WTC11 (cell line): ENCODE results near the gene BLMH. TPM values are rescaled to one million over a fixed set of nuclear protein-coding genes. Genes with fewer than 3 reads are reported as not detected.

Source experiments
- ATAC-seq: fragments of 200-7000 bp; cut with Tn5 transposase; 2 replicates; pipeline ENCODE4 v1.10.0; 2021; ENCODE audit warnings: mild to moderate bottlenecking, moderate library complexity
- CTCF ChIA-PET: fragments of 300-600 bp; sonication (Branson Sonifier 250); formaldehyde crosslinking; loops from one replicate; lab custom pipeline; 2021; ENCODE audit warnings: antibody characterized with exemption; lab: Charles Lee
- POLR2A ChIA-PET: fragments of 350-600 bp; sonication (Branson Sonifier 250); formaldehyde crosslinking; loops from one replicate; lab custom pipeline; 2021; ENCODE audit warnings: antibody characterized with exemption; lab: Charles Lee
- DNase-seq: peaks from one replicate; pipeline ENCODE4 v3.0.0; 2021; ENCODE audit warnings: low spot score
- H3K27ac Mint-ChIP-seq: 2 replicates; pipeline ENCODE4 v1.8.0; 2021; ENCODE audit warnings: mixed read lengths
- H3K27me3 Mint-ChIP-seq: 2 replicates; pipeline ENCODE4 v1.8.0; 2021; ENCODE audit warnings: low read depth, mild to moderate bottlenecking, moderate library complexity, mixed read lengths
- H3K36me3 Mint-ChIP-seq: 2 replicates; pipeline ENCODE4 v1.8.0; 2021; ENCODE audit warnings: mixed read lengths
- H3K4me1 Mint-ChIP-seq: 2 replicates; pipeline ENCODE4 v1.8.0; 2022; ENCODE audit warnings: mixed read lengths
- H3K4me3 Mint-ChIP-seq: 2 replicates; pipeline ENCODE4 v1.8.0; 2021; ENCODE audit warnings: mild to moderate bottlenecking, moderate library complexity, mixed read lengths
- H3K9me3 Mint-ChIP-seq: 2 replicates; pipeline ENCODE4 v1.8.0; 2021; ENCODE audit warnings: mixed read lengths
- CREM ChIP-seq: sonication (generic); formaldehyde crosslinking; IDR thresholded peaks from 2 replicates; pipeline ENCODE4 v1.8.1; 2022; ENCODE audit warnings: mild to moderate bottlenecking, missing genetic modification reagents, moderate library complexity
- CTCF ChIP-seq: fragments of 200-600 bp; IDR thresholded peaks from 2 replicates; pipeline ENCODE4 v1.8.0; 2022; ENCODE audit warnings: antibody characterized with exemption
- E2F4 ChIP-seq: sonication (generic); formaldehyde crosslinking; IDR thresholded peaks from 2 replicates; pipeline ENCODE4 v1.8.1; 2022; ENCODE audit warnings: low read depth, mild to moderate bottlenecking, moderate library complexity, missing genetic modification reagents, borderline replicate concordance
- E2F5 ChIP-seq: sonication (generic); formaldehyde crosslinking; IDR thresholded peaks from 2 replicates; pipeline ENCODE4 v1.8.1; 2022; ENCODE audit warnings: mild to moderate bottlenecking, moderate library complexity, missing genetic modification reagents
- FOXP1 ChIP-seq: sonication (generic); formaldehyde crosslinking; IDR thresholded peaks from 2 replicates; pipeline ENCODE4 v1.8.0; 2022; ENCODE audit warnings: missing genetic modification reagents, mild to moderate bottlenecking, moderate library complexity, borderline replicate concordance
- GTF2I ChIP-seq: fragments of 250-450 bp; sonication (Bioruptor Pico); conservative IDR thresholded peaks from 2 replicates; pipeline ENCODE4 v1.4.0; 2021; ENCODE audit warnings: mild to moderate bottlenecking
- NR2C2 ChIP-seq: sonication (generic); formaldehyde crosslinking; IDR thresholded peaks from 2 replicates; pipeline ENCODE4 v1.8.0; 2022; ENCODE audit warnings: mild to moderate bottlenecking, missing genetic modification reagents
- PRDM15 ChIP-seq: sonication (generic); formaldehyde crosslinking; IDR thresholded peaks from 2 replicates; pipeline ENCODE4 v1.8.0; 2022; ENCODE audit warnings: missing genetic modification reagents
- USF1 ChIP-seq: sonication (generic); formaldehyde crosslinking; IDR thresholded peaks from 2 replicates; pipeline ENCODE4 v1.8.0; 2022; ENCODE audit warnings: mild to moderate bottlenecking, missing genetic modification reagents
- ZNF232 ChIP-seq: sonication (generic); formaldehyde crosslinking; IDR thresholded peaks from 2 replicates; pipeline ENCODE4 v1.8.0; 2022; ENCODE audit warnings: mild to moderate bottlenecking, missing genetic modification reagents
- ZNF263 ChIP-seq: sonication (generic); formaldehyde crosslinking; IDR thresholded peaks from 2 replicates; pipeline ENCODE4 v1.8.1; 2022; ENCODE audit warnings: low read depth, mild to moderate bottlenecking, moderate library complexity, missing genetic modification reagents
- ZNF317 ChIP-seq: sonication (generic); formaldehyde crosslinking; IDR thresholded peaks from 2 replicates; pipeline ENCODE4 v1.8.1; 2023; ENCODE audit warnings: low read depth, mild to moderate bottlenecking, moderate library complexity, missing genetic modification reagents, borderline replicate concordance
- total RNA-seq: library from RNA; stranded (reverse); gene quantifications from 3 replicates; pipeline ENCODE4 v1.2.3, GENCODE V29; 2021

The BLMH gene
- total RNA-seq, 1 experiment from 2014 or later = 63.9 TPM

GRCh38 chr17:30278032-30278431 is 13.7 kb downstream of the BLMH start (continued):
- TF ChIP-seq E2F4 (CRISPR knock-in tag) (no peak), GTF2I (no peak)
- TF ChIP-seq, all 79 proteins: peak for 0

- DNase-seq (no peak), ATAC-seq (no peak)
- H3K27me3 Mint-ChIP-seq = no peaks in the 10 kb centered on the region
- peaks cover 3% of the 10 kb centered on the region; the same call in 1 of the 2 replicates for H3K4me1 Mint-ChIP-seq
- POLR2A ChIA-PET = no interaction called here
- no peak overlapping the region for H3K27ac Mint-ChIP-seq
- peaks cover 39% of the 10 kb centered on the region for H3K36me3 Mint-ChIP-seq
- TF ChIP-seq USF1 (CRISPR knock-in tag) (no peak), CREM (CRISPR knock-in tag) (no peak), CTCF (no peak), E2F5 (CRISPR knock-in tag) (no peak), ZNF317 (CRISPR knock-in tag) (no peak)
- no peak overlapping the region for H3K4me3 Mint-ChIP-seq
- CTCF ChIA-PET = no interaction called here
- H3K9me3 Mint-ChIP-seq = no peaks in the 10 kb centered on the region
Observed at GRCh38 chr17:30275911-30276310, 15.8 kb downstream of the BLMH start.

- no peak overlapping the region for H3K27ac Mint-ChIP-seq
- DNase-seq = no peak
- no peak for ATAC-seq
- H3K36me3 Mint-ChIP-seq = peaks cover 42% of the 10 kb centered on the region
- H3K9me3 Mint-ChIP-seq = no peaks in the 10 kb centered on the region
- ChIA-PET POLR2A (no interaction called here), CTCF (no interaction called here)
- H3K4me1 Mint-ChIP-seq = peaks cover 3% of the 10 kb centered on the region; the same call in 1 of the 2 replicates
- no peaks in the 10 kb centered on the region for H3K27me3 Mint-ChIP-seq
- no peak overlapping the region for H3K4me3 Mint-ChIP-seq
- TF ChIP-seq ZNF263 (CRISPR knock-in tag) (no peak), GTF2I (no peak), PRDM15 (CRISPR knock-in tag) (no peak), ZNF317 (CRISPR knock-in tag) (no peak), FOXP1 (no peak), NR2C2 (CRISPR knock-in tag) (no peak)
Observed at GRCh38 chr17:30274887-30275286, 16.9 kb downstream of the BLMH start.

- Mint-ChIP-seq H3K27me3 (no peaks in the 10 kb centered on the region), H3K4me1 (peaks cover 3% of the 10 kb centered on the region; the same call in 1 of the 2 replicates)
- no peak for DNase-seq
- CTCF ChIA-PET = interaction anchor here (1.0 kb wide), 1 partner anchor 169 kb away, joined by 4 read pairs; no protein-coding TSS in a partner anchor
- TF ChIP-seq ZNF232 (CRISPR knock-in tag) = no peak
- TF ChIP-seq, all 79 proteins: peak for 0
- Mint-ChIP-seq H3K9me3 (no peaks in the 10 kb centered on the region), H3K27ac (no peak overlapping the region), H3K4me3 (no peak overlapping the region), H3K36me3 (peaks cover 44% of the 10 kb centered on the region)
- POLR2A ChIA-PET = no interaction called here
- ATAC-seq = no peak
Observed at GRCh38 chr17:30273373-30273772, 18.4 kb downstream of the BLMH start.
